IPS-20b (cell line): Measurements from ENCODE around the gene ANAPC2.

Experiments used
- H3K27ac ChIP-seq: one replicate; pipeline ENCODE4 v1.5.1; 2013; ENCODE audit warnings: low read length
- H3K27me3 ChIP-seq: 2 replicates; pipeline ENCODE4 v1.6.1; 2013; ENCODE audit warnings: mild to moderate bottlenecking, low read length, inconsistent platforms; ENCODE audit not compliant: insufficient read depth
- H3K36me3 ChIP-seq: 2 replicates; pipeline ENCODE4 v1.6.1; 2013; ENCODE audit warnings: low read depth, mild to moderate bottlenecking, inconsistent platforms, low read length, moderate library complexity; ENCODE audit not compliant: insufficient read depth
- H3K4me1 ChIP-seq: 2 replicates; pipeline ENCODE4 v1.6.1; 2013; ENCODE audit warnings: mild to moderate bottlenecking, control low read depth, inconsistent platforms, low read length, moderate library complexity; ENCODE audit not compliant: insufficient read depth
- H3K4me3 ChIP-seq: 2 replicates; pipeline ENCODE4 v1.5.1; 2013; ENCODE audit warnings: mild to moderate bottlenecking, low read length, inconsistent platforms
- H3K9ac ChIP-seq: 2 replicates; pipeline ENCODE4 v1.6.1; 2013; ENCODE audit warnings: low read depth, mild to moderate bottlenecking, inconsistent platforms, low read length, moderate library complexity
- H3K9me3 ChIP-seq: 2 replicates; pipeline ENCODE4 v1.6.1; 2013; ENCODE audit warnings: mild to moderate bottlenecking, low read depth, low read length, inconsistent platforms; ENCODE audit not compliant: insufficient read depth

ANAPC2 gene

GRCh38 chr9:137126786-137127185 lies 61.6 kb downstream of the ANAPC2 start:
- Histone ChIP-seq H3K4me3 (no peak overlapping the region), H3K9me3 (no peaks in the 10 kb centered on the region), H3K27ac (no peak overlapping the region), H3K27me3 (peaks cover 22% of the 10 kb centered on the region), H3K36me3 (no peaks in the 10 kb centered on the region), H3K4me1 (peaks cover 6% of the 10 kb centered on the region; the same call in 1 of the 2 replicates), H3K9ac (no peak overlapping the region)
